ENCODE data around the gene KRTAP5-1.

GRCh38 chr11:1553808-1554594 lies 31.1 kb downstream of the KRTAP5-1 start:
- TF ChIP-seq EZH2phosphoT487 (IDR thresholded peaks at IDR 0.05; ENCODE audit: borderline replicate concordance, low read length): no peak
- TF ChIP-seq CTCF (conservative IDR thresholded peaks at IDR 0.05; ENCODE audit: low read depth, low read length): peak; percentile 47
- no peak for TF ChIP-seq EZH2 (IDR thresholded peaks at IDR 0.05; ENCODE audit: low read length, unreplicated experiment)
